HG03460 (cell line): ENCODE data around the gene OBSCN.

Experiments
- ATAC-seq: cut with Tn5 transposase; IDR thresholded peaks from one replicate; pipeline ENCODE4 v1.9.1; 2021; ENCODE audit not compliant: unreplicated experiment

OBSCN gene

GRCh38 chr1:228364068-228364705 is 156.3 kb downstream of the OBSCN start:
- no peak for ATAC-seq

- ATAC-seq: no peak
These were observed 156.9 kb downstream of the OBSCN start for GRCh38 chr1:228364706-228365213.

DNA sequence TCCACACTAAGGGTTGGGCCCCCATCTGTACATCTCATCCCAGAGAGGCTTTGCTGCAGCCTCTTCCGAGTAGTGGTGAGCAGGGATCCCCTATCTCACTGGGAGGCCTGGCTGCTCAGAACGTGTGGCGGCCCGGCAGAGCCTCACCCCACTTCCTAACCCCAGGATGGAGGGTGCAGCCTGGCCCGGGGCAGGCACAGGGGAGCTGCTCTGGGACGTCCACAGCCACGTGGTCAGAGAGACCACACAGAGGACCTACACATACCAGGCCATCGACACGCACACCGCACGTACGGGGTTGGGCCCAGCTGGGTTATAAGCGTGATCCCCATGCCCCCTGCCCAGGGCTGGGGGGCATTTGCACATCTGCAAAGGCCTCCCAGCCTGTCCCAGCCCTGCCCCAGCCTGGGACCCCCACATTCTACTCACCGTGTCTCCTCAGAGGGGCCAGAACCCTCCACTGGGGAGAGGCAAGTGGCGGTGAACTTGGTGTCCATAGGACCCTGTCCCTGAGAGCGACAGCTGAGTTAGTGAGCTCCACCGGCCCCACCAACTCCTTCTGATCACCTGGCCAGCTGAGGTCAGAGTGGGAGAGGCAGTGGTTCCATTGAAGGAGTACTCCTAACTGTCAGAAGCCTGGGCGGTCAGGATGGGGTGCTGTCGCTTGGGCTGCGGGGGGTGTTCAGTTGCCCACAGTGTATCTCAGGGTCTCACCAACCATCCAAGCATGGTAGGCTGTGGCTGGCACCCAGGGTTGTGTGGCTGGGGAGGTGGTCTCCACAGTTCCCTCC is 157.6 kb downstream of the OBSCN start:
- no peak for ATAC-seq

DNA sequence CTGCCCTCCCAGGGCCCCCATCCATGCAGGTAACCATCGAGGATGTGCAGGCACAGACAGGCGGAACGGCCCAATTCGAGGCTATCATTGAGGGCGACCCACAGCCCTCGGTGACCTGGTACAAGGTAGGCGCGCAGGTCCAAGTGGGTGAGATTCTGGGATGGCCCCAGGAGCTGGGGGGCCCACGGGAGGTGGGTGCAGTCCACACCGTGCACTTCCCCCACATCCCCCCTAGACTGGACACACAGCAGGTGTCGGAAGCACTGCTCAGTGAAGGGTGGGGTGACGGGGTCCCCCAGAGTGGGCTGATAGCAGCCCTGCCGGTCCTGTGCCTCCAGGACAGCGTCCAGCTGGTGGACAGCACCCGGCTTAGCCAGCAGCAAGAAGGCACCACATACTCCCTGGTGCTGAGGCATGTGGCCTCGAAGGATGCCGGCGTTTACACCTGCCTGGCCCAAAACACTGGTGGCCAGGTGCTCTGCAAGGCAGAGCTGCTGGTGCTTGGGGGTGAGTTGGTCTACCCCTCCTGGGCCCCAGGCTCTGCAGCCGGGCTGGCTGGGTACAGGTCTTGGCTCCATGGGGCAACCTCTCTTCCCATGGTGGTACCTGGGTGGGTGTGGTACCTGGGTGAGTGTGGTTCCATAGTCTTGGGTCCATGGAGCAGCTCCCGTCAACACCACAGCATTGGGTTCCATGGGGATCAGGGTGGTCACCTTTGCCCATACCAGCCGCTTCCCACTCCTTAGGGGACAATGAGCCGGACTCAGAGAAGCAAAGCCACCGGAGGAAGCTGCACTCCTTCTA is 158.4 kb downstream of the OBSCN start:
- no peak for ATAC-seq

GRCh38 chr1:228366866-228367741 is 159.3 kb downstream of the OBSCN start:
- no peak for ATAC-seq

- no peak for ATAC-seq
These were observed 160.3 kb downstream of the OBSCN start for GRCh38 chr1:228367798-228368791.

GRCh38 chr1:228368801-228369607 is 161.2 kb downstream of the OBSCN start:
- no peak for ATAC-seq

DNA sequence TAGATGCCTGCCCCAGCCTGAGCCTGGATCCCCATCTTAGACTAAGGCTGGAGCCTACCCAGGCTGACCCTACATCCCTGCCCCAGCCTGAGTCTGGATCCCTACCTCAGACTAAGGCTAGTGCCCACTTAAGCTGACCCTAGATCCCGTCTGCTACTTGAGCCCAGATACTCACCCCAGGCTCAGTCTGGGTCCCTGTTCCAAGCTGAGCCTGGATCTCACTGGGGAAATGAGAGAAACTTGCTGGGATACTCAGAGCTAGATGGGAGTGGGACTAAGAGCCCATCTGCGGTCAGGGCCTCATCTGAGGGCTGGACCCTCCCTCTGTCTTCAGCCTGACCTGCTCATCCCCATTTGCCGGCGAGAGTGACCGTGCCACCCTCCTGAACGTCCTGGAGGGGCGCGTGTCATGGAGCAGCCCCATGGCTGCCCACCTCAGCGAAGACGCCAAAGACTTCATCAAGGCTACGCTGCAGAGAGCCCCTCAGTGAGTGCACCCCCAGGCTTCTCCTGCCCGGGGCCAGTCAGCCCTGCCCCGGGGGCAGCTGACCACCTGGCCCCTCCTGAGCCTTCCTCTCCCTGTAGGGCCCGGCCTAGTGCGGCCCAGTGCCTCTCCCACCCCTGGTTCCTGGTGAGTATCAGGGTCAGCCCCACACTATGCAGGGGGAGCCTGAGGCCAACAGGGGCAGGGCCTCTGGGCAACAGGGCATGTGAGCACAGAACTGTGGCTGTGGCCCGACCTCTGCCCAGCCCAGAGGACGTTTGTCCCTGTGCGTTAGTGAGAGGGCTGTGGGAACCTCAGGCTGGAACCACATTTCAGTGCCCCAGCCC is 162.0 kb downstream of the OBSCN start:
- no peak for ATAC-seq

GRCh38 chr1:228370439-228370940 is 162.6 kb downstream of the OBSCN start:
- ATAC-seq: no peak

- no peak for ATAC-seq
These were observed 163.3 kb downstream of the OBSCN start for GRCh38 chr1:228370941-228371740.

DNA sequence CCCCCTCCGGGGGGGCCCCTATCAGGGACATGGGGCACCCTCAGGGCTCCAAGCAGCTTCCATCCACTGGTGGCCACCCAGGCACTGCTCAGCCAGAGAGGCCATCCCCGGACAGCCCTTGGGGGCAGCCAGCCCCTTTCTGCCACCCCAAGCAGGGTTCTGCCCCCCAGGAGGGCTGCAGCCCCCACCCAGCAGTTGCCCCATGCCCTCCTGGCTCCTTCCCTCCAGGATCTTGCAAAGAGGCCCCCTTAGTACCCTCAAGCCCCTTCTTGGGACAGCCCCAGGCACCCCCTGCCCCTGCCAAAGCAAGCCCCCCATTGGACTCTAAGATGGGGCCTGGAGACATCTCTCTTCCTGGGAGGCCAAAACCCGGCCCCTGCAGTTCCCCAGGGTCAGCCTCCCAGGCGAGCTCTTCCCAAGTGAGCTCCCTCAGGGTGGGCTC is 163.9 kb downstream of the OBSCN start:
- no peak for ATAC-seq

- no peak for ATAC-seq
These were observed 164.5 kb downstream of the OBSCN start for GRCh38 chr1:228372183-228373003.

DNA sequence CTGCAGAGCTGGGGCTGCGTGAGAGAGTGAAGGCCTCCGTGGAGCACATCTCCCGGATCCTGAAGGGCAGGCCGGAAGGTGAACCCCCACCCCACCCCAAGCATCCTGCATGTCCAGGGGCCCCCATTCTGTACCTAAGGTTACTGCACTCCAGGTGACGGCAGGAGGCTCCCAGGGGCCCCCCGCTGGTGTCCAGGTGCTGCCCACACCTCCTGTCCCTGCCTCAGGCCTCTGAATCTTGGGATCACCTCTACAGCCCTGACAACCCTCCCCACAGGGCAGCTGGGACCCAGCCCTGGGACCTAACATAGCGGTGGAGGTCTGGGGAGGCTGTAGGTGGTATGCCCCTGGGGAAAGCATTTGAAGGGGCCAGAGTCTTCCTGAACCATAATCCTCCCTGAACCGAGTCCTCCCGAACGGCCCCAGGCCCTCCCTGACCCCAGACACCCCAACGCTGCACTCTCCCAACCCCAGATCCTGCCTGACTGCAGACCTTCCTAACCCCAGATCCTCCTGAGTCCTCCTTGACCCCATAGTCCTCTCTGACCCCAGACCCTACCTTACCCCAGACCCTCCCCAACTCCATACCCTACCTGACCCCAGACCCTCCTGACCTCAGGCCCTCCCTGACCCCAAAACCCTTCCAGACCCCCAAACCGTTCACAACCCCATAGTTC is 165.3 kb downstream of the OBSCN start:
- ATAC-seq: no peak

DNA sequence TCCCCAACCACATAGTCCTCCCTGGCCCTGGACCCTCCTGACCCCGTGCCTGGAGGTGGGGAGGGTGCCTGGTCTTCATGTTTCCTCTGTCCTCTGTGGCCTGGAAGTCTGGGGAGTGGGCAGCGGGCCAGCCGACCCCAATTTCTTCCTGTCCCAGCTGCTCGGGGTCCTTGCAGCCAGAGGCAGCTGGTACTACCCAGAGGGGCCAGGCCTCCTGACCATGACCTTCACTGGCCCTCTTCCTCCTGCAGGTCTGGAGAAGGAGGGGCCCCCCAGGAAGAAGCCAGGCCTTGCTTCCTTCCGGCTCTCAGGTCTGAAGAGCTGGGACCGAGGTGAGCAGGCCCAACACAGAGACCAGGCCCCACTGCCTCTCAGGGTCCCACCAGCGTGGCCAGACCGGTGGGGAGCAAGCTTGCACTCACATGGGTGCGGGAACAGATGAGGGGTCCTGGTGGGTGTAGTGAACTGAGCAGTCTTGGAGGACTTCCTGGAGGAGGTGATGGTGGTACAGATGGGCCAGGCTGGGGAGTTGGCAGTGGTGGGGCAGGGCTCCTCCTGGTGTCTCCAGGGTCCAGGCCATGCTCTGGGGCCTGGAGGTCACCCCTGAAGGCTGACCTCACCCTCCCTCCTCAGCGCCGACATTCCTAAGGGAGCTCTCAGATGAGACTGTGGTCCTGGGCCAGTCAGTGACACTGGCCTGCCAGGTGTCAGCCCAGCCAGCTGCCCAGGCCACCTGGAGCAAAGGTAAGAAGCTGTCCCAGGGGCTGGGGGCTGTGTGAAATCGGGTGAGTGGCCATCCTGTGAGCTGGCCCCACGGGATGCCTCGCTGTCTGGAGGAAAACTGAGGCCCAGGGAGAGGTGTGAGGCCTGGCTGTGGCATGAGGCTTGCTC is 166.1 kb downstream of the OBSCN start:
- ATAC-seq: no peak
